Measurements from ENCODE around the gene C12orf76. TPM values are rescaled to one million over a fixed set of nuclear protein-coding genes. Genes with fewer than 3 reads are reported as not detected.
A peak's percentile ranks its signal among the peaks of the same experiment; 100 is the strongest.
"Not testable (repeated sequence)": the region's sequence is repeated elsewhere in the genome, so short reads cannot be mapped to it uniquely, and the experiment has no call there.

Gene C12orf76
- total RNA-seq, 1 donor from 2014 or later = 11.8 TPM

- no peak for DNase-seq (ENCODE audit: low read depth)
These were observed 17.2 kb upstream of the C12orf76 start for GRCh38 chr12:110065540-110065939.

DNA sequence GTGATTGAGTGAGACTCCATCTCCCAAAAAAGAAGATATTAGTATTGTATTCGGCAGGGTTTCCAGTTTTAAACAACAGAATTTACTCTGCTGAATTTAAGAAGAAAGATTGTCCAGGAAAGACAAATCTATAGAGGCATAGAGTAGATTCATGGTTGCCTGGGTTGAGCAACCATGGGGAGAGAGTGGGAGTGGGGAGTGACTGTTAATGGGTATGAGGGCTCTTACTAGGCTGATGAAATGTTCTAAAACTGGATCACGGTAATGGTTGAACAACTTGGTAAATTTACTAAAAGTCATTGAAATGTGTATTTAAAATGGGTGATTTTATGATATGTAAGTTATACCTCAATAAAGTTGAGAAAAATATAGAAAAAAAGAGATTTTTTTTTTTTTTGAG lies 13.9 kb upstream of the C12orf76 start:
- DNase-seq (ENCODE audit: low read depth) = no peak

DNA sequence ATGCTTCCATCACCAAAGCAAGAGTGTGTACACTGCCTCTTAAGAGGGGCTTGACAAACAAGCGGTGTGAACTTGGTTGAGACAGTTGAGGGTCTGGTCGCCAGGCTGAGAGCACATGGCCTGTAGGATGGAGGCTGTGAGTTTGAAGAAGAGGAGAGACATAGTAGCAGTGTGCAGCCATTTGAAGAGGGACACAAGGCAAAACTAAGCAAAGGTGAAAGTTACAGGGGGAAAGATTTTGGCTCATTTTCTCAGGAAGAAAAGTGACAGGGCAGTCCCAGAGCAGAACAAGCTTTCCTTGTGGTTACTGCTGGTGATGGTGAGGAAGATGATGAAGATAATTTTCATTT lies 11.3 kb upstream of the C12orf76 start:
- no peak for DNase-seq (ENCODE audit: low read depth)

DNA sequence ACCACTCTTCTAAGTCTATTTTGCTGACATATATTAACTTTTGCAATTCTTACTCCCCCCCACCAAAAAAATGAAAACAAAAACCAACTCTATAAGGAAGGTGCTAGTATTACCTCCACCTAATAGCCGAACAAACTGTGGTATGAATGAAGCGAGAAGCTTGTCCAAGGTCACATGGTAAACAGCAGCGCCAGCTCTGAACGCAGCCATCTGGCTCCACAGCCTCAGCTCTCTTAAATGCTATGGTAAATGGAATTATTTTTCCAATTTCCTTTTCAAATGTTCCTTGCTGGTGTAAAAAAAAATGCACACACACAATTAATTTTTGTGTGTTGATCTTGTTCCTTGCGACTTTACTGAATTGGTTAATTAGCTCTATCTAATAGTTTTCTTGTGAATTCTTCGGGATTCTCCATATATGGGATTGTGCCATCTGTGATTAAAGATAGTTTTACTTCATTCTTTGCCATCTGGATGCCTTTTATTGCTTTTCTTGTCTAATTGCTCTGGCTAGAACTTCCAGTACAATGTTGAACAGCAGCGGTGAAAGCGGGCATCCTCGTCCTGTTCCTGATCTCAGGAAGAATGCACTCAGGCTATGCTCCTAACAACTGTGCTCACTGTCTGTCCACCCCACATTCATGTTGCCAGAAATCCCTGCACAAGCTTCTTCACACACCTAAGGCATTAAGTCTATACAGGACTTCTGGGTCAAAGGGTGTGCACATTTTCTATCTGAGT lies 10.7 kb upstream of the C12orf76 start:
- no peak for DNase-seq (ENCODE audit: low read depth)

DNA sequence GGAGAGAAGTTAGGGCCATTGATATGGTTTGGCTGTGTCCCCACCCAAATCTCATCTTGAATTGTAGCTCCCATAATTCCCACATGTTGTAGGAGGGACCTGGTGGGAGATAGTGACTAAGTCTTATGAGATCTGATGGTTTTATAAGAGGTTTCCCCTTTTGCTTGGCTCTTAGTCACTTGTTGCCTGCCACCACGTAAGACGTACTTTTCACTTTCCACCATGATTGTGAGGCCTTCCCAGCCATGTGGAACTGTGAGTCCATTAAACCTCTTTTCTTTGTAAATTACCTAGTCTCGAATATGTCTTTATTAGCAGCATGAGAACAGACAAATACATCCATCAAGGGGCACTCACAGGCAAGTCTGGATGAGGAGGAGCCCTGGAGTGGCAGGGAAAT lies 8.3 kb upstream of the C12orf76 start:
- not testable (repeated sequence) for DNase-seq (ENCODE audit: low read depth)

DNA sequence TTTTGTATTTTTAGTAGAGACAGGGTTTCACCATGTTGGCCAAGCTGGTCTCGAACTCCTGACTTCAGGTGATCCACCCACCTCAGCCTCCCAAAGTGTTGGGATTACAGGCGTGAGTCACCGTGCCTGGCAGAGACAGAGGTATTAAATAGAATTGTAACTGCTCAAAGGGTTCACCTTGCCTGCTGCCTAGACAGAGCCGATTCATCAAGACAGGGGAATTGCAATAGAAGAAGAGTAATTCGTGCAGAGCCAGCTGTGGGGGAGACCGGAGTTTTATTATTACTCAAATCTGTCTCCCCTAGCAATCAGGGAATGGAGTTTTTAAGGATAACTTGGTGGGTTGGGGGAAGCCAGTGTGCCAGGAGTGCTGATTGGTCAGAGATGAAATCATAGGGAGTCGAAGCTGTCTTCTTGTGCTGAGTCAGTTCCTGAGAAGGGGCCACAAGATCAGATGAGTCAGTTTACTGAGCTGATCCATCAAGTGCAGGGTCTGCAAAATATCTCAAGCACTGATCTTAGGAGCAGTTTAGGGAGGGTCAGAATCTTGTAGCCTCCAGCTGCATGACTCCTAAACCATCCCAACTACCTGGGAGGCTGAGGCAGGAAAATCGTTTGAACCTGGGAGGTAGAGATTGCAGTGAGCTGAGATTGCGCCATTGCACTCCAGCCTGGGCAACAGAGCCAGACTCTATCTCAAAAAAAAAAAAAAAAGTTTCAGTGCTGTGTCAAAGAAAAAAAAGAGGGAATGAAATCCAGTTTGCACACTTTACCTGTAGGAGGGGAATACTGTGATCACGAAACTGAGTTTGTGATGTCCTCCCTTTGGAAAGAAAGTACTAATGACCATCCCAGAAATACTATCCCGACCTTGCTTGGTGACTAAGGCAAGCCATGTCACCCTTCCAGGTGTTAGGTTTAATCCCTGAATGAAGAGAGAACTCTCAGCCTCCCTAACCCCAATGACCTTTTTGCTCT lies 7.3 kb upstream of the C12orf76 start:
- DNase-seq (ENCODE audit: low read depth) = peak; percentile 36

GRCh38 chr12:110050927-110051326 lies 2.6 kb upstream of the C12orf76 start:
- no peak for DNase-seq (ENCODE audit: low read depth)

DNA sequence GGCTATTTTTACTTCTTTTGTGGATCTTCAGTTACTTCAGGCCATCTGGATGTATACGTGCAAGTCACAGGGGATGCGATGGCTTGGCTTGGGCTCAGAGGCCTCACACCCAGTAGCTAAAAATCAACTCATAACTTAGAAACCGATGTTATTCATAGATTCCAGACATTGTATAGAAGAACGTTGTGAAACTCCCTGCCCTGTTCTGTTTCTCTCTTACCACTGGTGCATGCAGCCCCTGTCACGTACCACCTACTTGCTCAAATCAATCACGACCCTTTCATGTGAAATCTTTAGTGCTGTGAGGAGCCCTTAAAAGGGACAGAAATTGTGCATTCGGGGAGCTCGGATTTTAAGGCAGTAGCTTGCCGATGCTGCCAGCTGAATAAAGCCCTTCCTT lies 1.3 kb upstream of the C12orf76 start:
- not testable (repeated sequence) for DNase-seq (ENCODE audit: low read depth)

GRCh38 chr12:110049034-110049433 lies 712 bp upstream of the C12orf76 start:
- DNase-seq (ENCODE audit: low read depth) = not testable (repeated sequence)

DNA sequence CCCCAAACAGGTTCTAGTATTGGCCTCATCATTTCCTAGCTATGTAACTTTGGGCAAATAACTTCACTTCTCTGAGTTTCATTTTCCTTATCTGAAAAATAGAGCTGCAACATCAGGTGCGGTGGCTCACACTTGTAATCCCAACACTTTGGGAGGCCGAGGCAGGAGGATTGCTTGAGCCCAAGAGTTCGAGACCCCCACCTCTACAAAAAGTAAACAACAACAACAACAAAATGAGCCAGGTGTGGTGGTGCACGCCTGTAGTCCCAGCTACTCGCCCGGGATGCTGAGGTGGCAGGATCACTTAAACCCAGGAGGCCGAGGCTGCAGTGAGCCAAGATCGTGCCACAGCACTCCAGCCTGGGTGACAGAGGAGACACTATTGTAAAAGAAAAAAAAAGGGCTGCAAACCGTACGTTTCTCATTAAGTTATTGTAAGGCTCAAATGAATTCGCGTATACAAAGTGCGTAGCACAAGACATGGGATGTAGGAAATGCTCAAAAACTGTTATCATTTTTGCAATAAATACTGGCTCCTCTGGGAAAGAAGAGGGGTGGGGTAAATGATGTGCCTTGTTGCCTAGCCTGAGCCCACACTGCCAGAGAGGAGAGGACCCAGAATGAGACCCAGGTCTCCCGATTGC lies 903 bp downstream of the C12orf76 start:
- no peak for DNase-seq (ENCODE audit: low read depth)

DNA sequence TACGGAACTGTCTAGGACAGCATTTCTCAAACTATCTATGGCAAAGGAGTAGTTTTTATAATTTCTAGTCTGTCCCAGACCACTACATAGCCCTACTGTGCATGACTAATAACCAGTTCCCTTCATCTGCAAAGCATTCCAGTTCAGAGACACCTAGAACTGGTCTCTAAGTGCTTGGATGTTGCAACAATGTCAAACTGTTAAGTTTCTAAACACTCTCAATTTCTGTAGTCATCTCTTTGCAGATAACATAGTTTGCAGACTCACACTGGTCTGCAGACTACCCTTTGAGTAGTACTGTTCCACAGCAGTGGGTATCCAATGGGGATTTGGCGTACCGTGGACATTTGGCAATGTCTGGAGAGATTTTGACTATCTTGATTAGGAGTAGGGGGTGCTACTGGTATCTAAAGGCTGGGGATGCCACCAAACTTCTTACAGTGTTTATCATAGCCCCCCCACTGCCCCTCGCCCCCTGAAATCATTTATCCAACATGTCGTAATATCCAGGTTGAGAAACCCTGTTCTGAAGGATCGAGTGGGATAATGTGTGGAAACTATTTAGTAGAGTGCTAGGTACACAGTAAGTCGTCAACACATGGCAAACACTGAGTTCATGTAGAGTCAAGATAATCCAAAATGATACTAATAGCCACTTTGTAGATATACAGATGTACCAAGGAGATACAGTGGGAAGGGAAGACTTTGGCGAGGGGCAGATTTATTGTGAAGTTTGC lies 1.7 kb downstream of the C12orf76 start:
- DNase-seq (ENCODE audit: low read depth) = no peak

- peak; percentile 69 for DNase-seq (ENCODE audit: low read depth)
These were observed 6.1 kb downstream of the C12orf76 start for GRCh38 chr12:110042264-110042663.

GRCh38 chr12:110039085-110039807 lies 9.1 kb downstream of the C12orf76 start:
- DNase-seq (ENCODE audit: low read depth) = peak; percentile 38

GRCh38 chr12:110038741-110039084 lies 9.6 kb downstream of the C12orf76 start:
- no peak for DNase-seq (ENCODE audit: low read depth)

DNA sequence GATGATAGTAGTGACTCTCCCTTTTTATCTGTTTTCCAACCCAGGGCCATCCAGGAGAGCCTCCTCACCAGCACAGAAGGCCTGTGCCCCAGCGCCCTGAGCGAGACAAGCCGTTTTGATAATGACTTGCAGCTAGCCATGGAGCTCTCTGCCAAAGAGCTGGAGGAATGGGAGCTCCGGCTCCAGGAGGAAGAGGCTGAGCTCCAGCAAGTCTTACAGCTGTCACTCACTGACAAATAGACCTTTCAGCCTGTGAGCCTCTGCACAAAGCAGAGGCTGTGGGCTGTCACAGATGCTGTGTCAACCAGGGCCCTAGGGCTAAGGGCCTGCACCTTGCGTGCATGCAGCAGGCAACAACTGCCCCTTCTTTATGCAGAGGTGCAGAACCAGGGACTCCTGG lies 11.0 kb downstream of the C12orf76 start:
- DNase-seq (ENCODE audit: low read depth) = no peak

DNA sequence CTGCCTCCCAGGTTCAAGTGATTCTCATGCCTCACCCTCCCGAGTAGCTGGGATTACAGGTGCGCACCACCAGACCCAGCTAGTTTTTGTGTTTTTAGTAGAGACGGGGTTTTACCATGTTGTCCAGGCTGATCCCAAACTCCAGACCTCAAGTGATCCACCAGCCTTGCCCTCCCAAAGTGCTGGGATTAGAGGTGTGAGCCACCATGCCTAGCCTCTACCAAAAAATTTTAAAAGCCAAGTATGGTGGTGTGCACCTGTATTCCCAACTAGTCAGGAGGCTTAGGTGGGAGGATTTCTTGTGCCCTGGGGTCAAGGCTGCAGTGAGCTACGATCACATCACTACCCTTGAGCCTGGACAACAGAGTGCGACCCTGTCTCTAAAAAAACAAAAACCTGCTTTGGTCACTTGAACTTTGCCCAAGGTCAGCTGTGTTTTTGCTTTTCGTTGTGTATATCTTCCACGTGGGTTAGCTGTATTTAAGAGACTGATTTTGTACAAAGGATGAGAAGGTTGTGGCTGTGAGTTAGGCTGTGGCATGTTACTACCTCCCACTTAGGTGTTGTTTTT lies 12.7 kb downstream of the C12orf76 start:
- DNase-seq (ENCODE audit: low read depth) = no peak

DNA sequence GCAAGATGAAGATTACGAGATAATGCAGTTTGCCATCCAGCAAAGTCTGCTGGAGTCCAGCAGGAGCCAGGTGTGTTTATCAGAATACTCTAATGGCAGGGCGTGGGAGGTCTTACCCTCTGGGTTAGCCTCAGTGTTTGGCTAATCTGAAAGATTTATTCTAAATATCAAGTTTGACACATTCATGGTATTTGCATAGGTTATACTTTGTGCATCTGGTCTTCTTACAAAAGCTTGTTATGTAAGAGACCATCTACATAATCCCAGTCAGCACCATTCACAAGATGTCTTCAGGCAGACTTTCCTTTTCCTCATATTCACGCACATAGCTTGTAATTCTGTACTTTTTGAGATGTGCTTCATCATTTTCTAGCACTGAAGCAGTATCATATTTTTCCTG lies 14.4 kb downstream of the C12orf76 start:
- DNase-seq (ENCODE audit: low read depth) = no peak

- no peak for DNase-seq (ENCODE audit: low read depth)
These were observed 19.0 kb downstream of the C12orf76 start for GRCh38 chr12:110029290-110029815.

GRCh38 chr12:110028323-110028722 lies 20.0 kb downstream of the C12orf76 start:
- no peak for DNase-seq (ENCODE audit: low read depth)

DNA sequence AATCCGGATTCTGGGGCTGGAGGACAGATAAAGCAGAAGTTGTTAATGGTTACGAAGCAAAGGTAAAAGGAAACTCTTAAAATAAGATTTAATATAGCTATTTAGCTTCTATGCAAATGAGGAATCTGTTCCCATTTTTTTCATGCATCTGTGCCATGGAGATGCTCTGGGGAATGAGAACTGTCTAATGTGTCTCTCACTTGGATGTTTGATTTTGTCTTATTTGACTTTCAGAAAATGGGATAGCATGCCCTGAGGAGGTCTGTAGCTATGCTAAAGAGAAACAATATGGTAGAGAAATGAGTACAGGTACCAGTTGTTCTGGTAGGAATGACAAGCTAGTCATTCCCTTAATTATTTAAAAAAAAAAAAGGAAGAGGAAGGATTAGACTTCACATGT lies 24.3 kb downstream of the C12orf76 start:
- no peak for DNase-seq (ENCODE audit: low read depth)

All from myocyte (in vitro differentiated cells).